Measurements from ENCODE around the gene ATP11C. TPM values are rescaled to one million over a fixed set of nuclear protein-coding genes. Genes with fewer than 3 reads are reported as not detected.

The ATP11C gene
- total and polyA plus RNA-seq, 9 of the 15 experiments (the other 6 are each of a cell fraction or from before 2014, with no cell fraction given) = 18.2 to 42.2 (median 29.4) TPM

GRCh38 chrX:139825618-139826017, 107.2 kb downstream of the ATP11C start:
- no peak overlapping the region for H2AFZ ChIP-seq (ENCODE audit: low read depth, low read length)
- H3K4me3 ChIP-seq = no peak overlapping the region
- WGBS (ENCODE audit: insufficient coverage, low coverage, missing lambda C conversion rate) = 90% methylated on average over 3 of the region's 3 CpGs
- no TSS peak for BruUV-seq (replicated peaks)
- no peaks in the 10 kb centered on the region for H3K27me3 ChIP-seq (ENCODE audit: control insufficient read depth in 2 of 2, insufficient read depth in 2 of 2, low read length in 2 of 2)
- H3K9me3 ChIP-seq (replicated peaks; ENCODE audit: control insufficient read depth, insufficient read depth, low read depth, low read length) = no peaks in the 10 kb centered on the region
- TF ChIP-seq HMBOX1 (IDR thresholded peaks at IDR 0.05) (0 out of 2 replicates have a peak, but pooled peaks have one; percentile 8), POLR3G (IDR thresholded peaks at IDR 0.05; ENCODE audit: extremely low read depth, insufficient read length, insufficient replicate concordance) (no peak)
- no peak overlapping the region for H3K4me2 ChIP-seq (ENCODE audit: insufficient read depth, low read length)
- ChIA-PET POLR2A (no interaction called here), CTCF (ENCODE audit: low intra/inter-chr PET ratio) (no interaction called here)
- in situ Hi-C loops (cut with MboI) = no loop called here
- no peaks in the 10 kb centered on the region for H3K9me1 ChIP-seq (ENCODE audit: control insufficient read depth, insufficient read depth, low read length)
- H3K36me3 ChIP-seq (ENCODE audit: control insufficient read depth, insufficient read depth, low read length) = peaks cover 14% of the 10 kb centered on the region; the same call in 2 of the 3 replicates
- H3K27ac ChIP-seq (ENCODE audit: extremely low read depth, low read depth, low read length) = no peak overlapping the region
- no peak overlapping the region for H3K9ac ChIP-seq (ENCODE audit: insufficient read depth in 1 of 2, low read depth in 2 of 2, low read length in 2 of 2)
- FAIRE-seq (no peak), DNase-seq (ENCODE audit: extremely low read depth in 1 of 4, low spot score in 3 of 4) (no peak), ATAC-seq (no peak)
- peaks cover 4% of the 10 kb centered on the region; the same call in 2 of the 3 replicates for H3K79me2 ChIP-seq (ENCODE audit: control insufficient read depth, insufficient read depth, low read length)
- no peaks in the 10 kb centered on the region for H4K20me1 ChIP-seq (replicated peaks; ENCODE audit: control insufficient read depth, insufficient read depth, low read length)
- no peaks in the 10 kb centered on the region for H3K4me1 ChIP-seq (replicated peaks in 1 of 2; ENCODE audit: control insufficient read depth in 2 of 2, insufficient read depth in 2 of 2, low read length in 2 of 2)
- intact Hi-C loops (cut with micrococcal nuclease) = no loop called here

GRCh38 chrX:139823806-139824205, 109.0 kb downstream of the ATP11C start:
- no peak overlapping the region for H3K4me3 ChIP-seq
- H4K20me1 ChIP-seq (replicated peaks; ENCODE audit: control insufficient read depth, insufficient read depth, low read length) = no peaks in the 10 kb centered on the region
- POLR2A ChIA-PET = no interaction called here
- no peaks in the 10 kb centered on the region for H3K9me1 ChIP-seq (ENCODE audit: control insufficient read depth, insufficient read depth, low read length)
- FAIRE-seq (no peak), DNase-seq (ENCODE audit: extremely low read depth in 1 of 4, low spot score in 3 of 4) (no peak), ATAC-seq (no peak)
- H3K9me3 ChIP-seq (replicated peaks; ENCODE audit: control insufficient read depth, insufficient read depth, low read depth, low read length) = no peaks in the 10 kb centered on the region
- WGBS (ENCODE audit: insufficient coverage, low coverage, missing lambda C conversion rate) = 75% methylated on average over 6 of the region's 6 CpGs
- H3K79me2 ChIP-seq (ENCODE audit: control insufficient read depth, insufficient read depth, low read length) = no peaks in the 10 kb centered on the region
- intact Hi-C loops (cut with micrococcal nuclease) = no loop called here
- H2AFZ ChIP-seq (ENCODE audit: low read depth, low read length) = no peak overlapping the region
- H3K4me1 ChIP-seq (replicated peaks in 1 of 2; ENCODE audit: control insufficient read depth in 2 of 2, insufficient read depth in 2 of 2, low read length in 2 of 2) = no peaks in the 10 kb centered on the region
- H3K27ac ChIP-seq (ENCODE audit: extremely low read depth, low read depth, low read length) = no peak overlapping the region
- H3K36me3 ChIP-seq (ENCODE audit: control insufficient read depth, insufficient read depth, low read length) = peaks cover 14% of the 10 kb centered on the region; the same call in 2 of the 3 replicates
- no TSS peak for BruUV-seq (replicated peaks)
- no peak overlapping the region for H3K9ac ChIP-seq (ENCODE audit: insufficient read depth in 1 of 2, low read depth in 2 of 2, low read length in 2 of 2)
- in situ Hi-C loops (cut with MboI) = no loop called here
- H3K4me2 ChIP-seq (ENCODE audit: insufficient read depth, low read length) = no peak overlapping the region
- H3K27me3 ChIP-seq (ENCODE audit: control insufficient read depth in 2 of 2, insufficient read depth in 2 of 2, low read length in 2 of 2) = no peaks in the 10 kb centered on the region
- CTCF ChIA-PET (ENCODE audit: low intra/inter-chr PET ratio) = no interaction called here
- TF ChIP-seq RAD51 (IDR thresholded peaks at IDR 0.05; ENCODE audit: borderline replicate concordance, low read depth) (no peak), KAT8 (IDR thresholded peaks at IDR 0.05; ENCODE audit: low read depth) (no peak), POLR2AphosphoS5 (IDR thresholded peaks at IDR 0.05; ENCODE audit: control insufficient read depth, insufficient read depth, low read depth, low read length) (no peak), MAX (CRISPR knock-in tag; IDR thresholded peaks at IDR 0.05) (no peak), CREB3 (tag; conservative IDR thresholded peaks at IDR 0.05; ENCODE audit: low read depth) (no peak), ZBTB7A (IDR thresholded peaks at IDR 0.05; ENCODE audit: borderline replicate concordance, control insufficient read depth, low read depth, low read length) (no peak), DIDO1 (tag; IDR thresholded peaks at IDR 0.05; ENCODE audit: low read depth) (no peak), SRF (CRISPR knock-in tag; IDR thresholded peaks at IDR 0.05) (no peak), NFIC (IDR thresholded peaks at IDR 0.05) (no peak), ZNF511 (CRISPR knock-in tag; IDR thresholded peaks at IDR 0.05) (no peak), PURB (CRISPR knock-in tag; IDR thresholded peaks at IDR 0.05; ENCODE audit: low read depth) (no peak), CREM (IDR thresholded peaks at IDR 0.05; ENCODE audit: low read depth) (no peak)

All from K562 (cell line).